GM12864 (cell line): ENCODE measurements around the gene FLNB.

Source experiments
- DNase-seq: peaks from one replicate; pipeline ENCODE4 v3.0.0-alpha.2; 2011; ENCODE audit warnings: low read depth
- H3K4me3 ChIP-seq: 2 replicates; pipeline ENCODE4 v1.5.1; 2011; ENCODE audit warnings: mild to moderate bottlenecking, low read depth, low read length, control low read depth
- CTCF ChIP-seq: IDR thresholded peaks from 2 replicates; pipeline ENCODE4 v1.5.1; 2011; ENCODE audit warnings: low read depth, mild to moderate bottlenecking, moderate library complexity, low read length, control low read depth, inconsistent platforms; ENCODE audit errors: missing control alignments

Gene FLNB

GRCh38 chr3:57972531-57973111 lies 35.6 kb upstream of the FLNB start:
- no peak for DNase-seq
- H3K4me3 ChIP-seq = no peak overlapping the region
- no peak for TF ChIP-seq CTCF

- no peak for DNase-seq
- no peak for TF ChIP-seq CTCF
- no peak overlapping the region for H3K4me3 ChIP-seq
Measured at GRCh38 chr3:57973715-57974477, 34.3 kb upstream of the FLNB start.

DNA sequence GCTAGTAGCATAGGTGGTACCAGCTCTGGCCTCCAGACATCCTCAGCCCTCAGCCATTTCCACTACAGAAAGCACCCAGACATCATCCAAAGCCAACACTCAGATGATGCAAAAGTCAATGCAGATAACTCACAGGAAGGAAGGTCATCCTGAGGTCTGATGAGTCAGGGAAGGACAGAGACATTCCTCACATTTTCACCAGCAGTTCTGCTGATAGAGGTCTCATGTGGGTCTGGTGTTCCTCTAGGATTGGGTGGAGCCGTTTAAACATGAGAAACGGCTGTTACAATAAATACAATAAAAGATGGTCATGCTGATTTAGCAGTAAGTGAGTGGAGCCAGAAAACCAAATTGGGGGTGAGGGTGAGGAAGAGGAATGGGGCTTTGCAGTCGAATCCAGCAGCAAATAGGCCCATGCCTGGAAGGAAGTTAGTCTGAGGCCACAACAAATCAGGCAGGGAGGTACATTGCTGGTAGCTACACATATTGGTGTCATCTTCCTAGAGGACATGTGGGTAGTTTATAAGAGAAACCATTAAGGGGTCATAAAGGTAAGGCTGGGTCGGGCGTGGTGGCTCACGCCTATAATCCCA lies 33.3 kb upstream of the FLNB start:
- no peak for DNase-seq
- no peak for TF ChIP-seq CTCF
- H3K4me3 ChIP-seq = no peak overlapping the region

- TF ChIP-seq CTCF = no peak
- no peak for DNase-seq
- no peak overlapping the region for H3K4me3 ChIP-seq
Measured at GRCh38 chr3:57977818-57978235, 30.4 kb upstream of the FLNB start.

DNA sequence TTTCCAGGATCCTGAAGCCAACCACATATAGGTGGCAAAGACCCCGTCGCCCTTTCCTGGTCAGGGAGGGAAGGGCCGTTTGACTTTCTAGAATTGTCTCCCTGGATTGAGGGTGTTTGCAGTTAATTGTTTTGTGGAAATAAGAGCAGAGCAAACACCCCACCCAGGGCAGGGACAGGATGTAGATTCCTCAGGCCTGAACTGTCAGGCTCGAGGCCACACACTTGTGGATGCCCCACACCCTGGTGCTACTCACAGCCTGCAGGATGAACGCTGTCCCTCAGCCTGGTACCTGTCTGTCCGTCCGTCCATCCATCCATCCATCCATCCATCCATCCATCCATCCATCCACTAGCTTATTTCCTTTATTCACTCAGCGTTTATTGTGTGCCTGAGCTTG lies 29.9 kb upstream of the FLNB start:
- TF ChIP-seq CTCF = no peak

DNA sequence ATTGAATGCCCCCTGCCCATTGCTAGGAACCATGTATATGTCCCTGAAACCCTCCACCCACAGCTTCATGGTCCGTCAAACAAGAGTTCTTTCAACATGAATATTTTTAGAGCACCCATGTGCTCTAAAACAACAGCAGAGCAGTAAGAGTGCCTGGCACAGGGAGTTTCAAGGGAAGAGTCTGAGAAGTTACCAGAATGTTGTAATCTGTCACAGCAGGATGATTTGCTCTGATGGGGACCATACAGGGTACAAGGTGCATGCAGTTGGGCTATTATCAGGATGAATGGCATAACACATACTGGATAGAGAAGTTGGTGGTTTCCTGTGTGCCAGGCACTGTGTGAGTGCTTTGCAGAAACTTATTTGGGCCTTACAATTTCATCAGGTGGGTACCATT lies 27.8 kb upstream of the FLNB start:
- TF ChIP-seq CTCF = no peak
- H3K4me3 ChIP-seq = no peak overlapping the region
- no peak for DNase-seq

More for the DNA sequence above, 29.9 kb upstream of the FLNB start:
- no peak overlapping the region for H3K4me3 ChIP-seq
- no peak for DNase-seq
